Chondrocyte (in vitro differentiated cells): Measurements from ENCODE around the gene APOC4. TPM values are rescaled to one million over a fixed set of nuclear protein-coding genes. Genes with fewer than 3 reads are reported as not detected.

ENCODE experiments used
- DNase-seq: peaks from one replicate; pipeline ENCODE4 v3.0.0; 2021; ENCODE audit warnings: mixed read lengths, low spot score
- H3K27ac Mint-ChIP-seq: one replicate; pipeline ENCODE4 v1.8.0; 2021; ENCODE audit warnings: mild to moderate bottlenecking, moderate library complexity, mixed read lengths; ENCODE audit not compliant: unreplicated experiment
- H3K27me3 Mint-ChIP-seq: 2 replicates; pipeline ENCODE4 v1.8.0; 2021; ENCODE audit warnings: low read depth, mixed read lengths
- H3K36me3 Mint-ChIP-seq: 2 replicates; pipeline ENCODE4 v1.8.0; 2021; ENCODE audit warnings: low read depth, mixed read lengths
- H3K4me1 Mint-ChIP-seq: 2 replicates; pipeline ENCODE4 v1.8.0; 2021; ENCODE audit warnings: low read depth, mild to moderate bottlenecking, mixed read lengths
- H3K4me3 Mint-ChIP-seq: one replicate; pipeline ENCODE4 v1.8.0; 2021; ENCODE audit warnings: mild to moderate bottlenecking, moderate library complexity, mixed read lengths; ENCODE audit not compliant: unreplicated experiment
- H3K9me3 Mint-ChIP-seq: 2 replicates; pipeline ENCODE4 v1.8.0; 2021; ENCODE audit warnings: low read depth, mixed read lengths
- total RNA-seq: library from RNA; stranded (reverse); gene quantifications from 3 replicates; pipeline ENCODE4 v1.2.1, GENCODE V29; 2021
- TF ChIP-seq, protein P1 (sequence below): fragments of 200-600 bp; sonication (generic); IDR thresholded peaks from 2 replicates; pipeline ENCODE4 v1.5.0; 2021; ENCODE audit warnings: antibody characterized with exemption, mild to moderate bottlenecking, moderate library complexity

The APOC4 gene
- total RNA-seq, 1 donor from 2014 or later = not detected

- Mint-ChIP-seq H3K9me3 (no peaks in the 10 kb centered on the region), H3K4me1 (no peaks in the 10 kb centered on the region), H3K27ac (no peak overlapping the region), H3K27me3 (no peaks in the 10 kb centered on the region), H3K4me3 (no peak overlapping the region), H3K36me3 (peaks cover 19% of the 10 kb centered on the region)
- no peak for DNase-seq
- TF ChIP-seq, protein P1, sequence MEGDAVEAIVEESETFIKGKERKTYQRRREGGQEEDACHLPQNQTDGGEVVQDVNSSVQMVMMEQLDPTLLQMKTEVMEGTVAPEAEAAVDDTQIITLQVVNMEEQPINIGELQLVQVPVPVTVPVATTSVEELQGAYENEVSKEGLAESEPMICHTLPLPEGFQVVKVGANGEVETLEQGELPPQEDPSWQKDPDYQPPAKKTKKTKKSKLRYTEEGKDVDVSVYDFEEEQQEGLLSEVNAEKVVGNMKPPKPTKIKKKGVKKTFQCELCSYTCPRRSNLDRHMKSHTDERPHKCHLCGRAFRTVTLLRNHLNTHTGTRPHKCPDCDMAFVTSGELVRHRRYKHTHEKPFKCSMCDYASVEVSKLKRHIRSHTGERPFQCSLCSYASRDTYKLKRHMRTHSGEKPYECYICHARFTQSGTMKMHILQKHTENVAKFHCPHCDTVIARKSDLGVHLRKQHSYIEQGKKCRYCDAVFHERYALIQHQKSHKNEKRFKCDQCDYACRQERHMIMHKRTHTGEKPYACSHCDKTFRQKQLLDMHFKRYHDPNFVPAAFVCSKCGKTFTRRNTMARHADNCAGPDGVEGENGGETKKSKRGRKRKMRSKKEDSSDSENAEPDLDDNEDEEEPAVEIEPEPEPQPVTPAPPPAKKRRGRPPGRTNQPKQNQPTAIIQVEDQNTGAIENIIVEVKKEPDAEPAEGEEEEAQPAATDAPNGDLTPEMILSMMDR = no peak
These were observed 32.1 kb downstream of the APOC4 start for GRCh38 chr19:44973982-44974735.

GRCh38 chr19:44974857-44975256 lies 32.8 kb downstream of the APOC4 start:
- Mint-ChIP-seq H3K27ac (no peak overlapping the region), H3K27me3 (no peaks in the 10 kb centered on the region)
- DNase-seq = no peak

DNA sequence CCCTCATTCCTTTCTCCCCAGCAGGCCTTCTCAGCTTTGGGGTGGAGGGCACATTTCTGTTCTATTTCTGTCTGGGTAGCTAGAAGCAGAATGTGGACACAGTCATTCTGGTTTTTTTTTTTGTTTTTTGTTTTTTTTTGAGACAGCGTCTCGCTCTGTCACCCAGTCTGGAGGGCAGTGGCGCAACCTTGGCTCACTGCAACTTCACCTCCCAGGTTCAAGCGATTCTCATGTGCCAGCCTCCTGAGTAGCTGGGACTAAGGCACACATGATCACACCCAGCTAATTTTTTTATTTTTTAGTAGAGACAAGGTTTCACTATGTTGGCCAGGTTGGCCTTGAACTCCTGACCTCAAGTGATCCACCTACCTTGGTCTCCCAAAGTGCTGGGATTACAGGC lies 33.4 kb downstream of the APOC4 start:
- TF ChIP-seq, protein P1 = no peak
- H3K4me3 Mint-ChIP-seq = no peak overlapping the region
- DNase-seq = no peak
- peaks cover 21% of the 10 kb centered on the region for H3K36me3 Mint-ChIP-seq
- H3K4me1 Mint-ChIP-seq = no peaks in the 10 kb centered on the region
- no peaks in the 10 kb centered on the region for H3K27me3 Mint-ChIP-seq
- no peak overlapping the region for H3K27ac Mint-ChIP-seq
- no peaks in the 10 kb centered on the region for H3K9me3 Mint-ChIP-seq

More at GRCh38 chr19:44974857-44975256, 32.8 kb downstream of the APOC4 start:
- TF ChIP-seq, protein P1 = no peak
- H3K9me3 Mint-ChIP-seq = no peaks in the 10 kb centered on the region
- peaks cover 21% of the 10 kb centered on the region for H3K36me3 Mint-ChIP-seq
- no peaks in the 10 kb centered on the region for H3K4me1 Mint-ChIP-seq
- no peak overlapping the region for H3K4me3 Mint-ChIP-seq

- H3K9me3 Mint-ChIP-seq = no peaks in the 10 kb centered on the region
- no peak overlapping the region for H3K27ac Mint-ChIP-seq
- peaks cover 22% of the 10 kb centered on the region for H3K36me3 Mint-ChIP-seq
- no peaks in the 10 kb centered on the region for H3K27me3 Mint-ChIP-seq
- TF ChIP-seq, protein P1 = no peak
- no peak overlapping the region for H3K4me3 Mint-ChIP-seq
- DNase-seq = no peak
- H3K4me1 Mint-ChIP-seq = no peaks in the 10 kb centered on the region
These were observed 42.0 kb downstream of the APOC4 start for GRCh38 chr19:44984005-44984404.

- Mint-ChIP-seq H3K4me3 (no peak overlapping the region), H3K27ac (no peak overlapping the region), H3K9me3 (no peaks in the 10 kb centered on the region), H3K27me3 (no peaks in the 10 kb centered on the region), H3K36me3 (peaks cover 22% of the 10 kb centered on the region), H3K4me1 (no peaks in the 10 kb centered on the region)
- TF ChIP-seq, protein P1 = no peak
- no peak for DNase-seq
These were observed 43.4 kb downstream of the APOC4 start for GRCh38 chr19:44985445-44985844.
